SK-N-MC (cell line): Measurements from ENCODE around the gene GMPPA.

ENCODE experiments used
- EZH2 ChIP-seq: fragments of 200-600 bp; sonication (generic); IDR thresholded peaks from one replicate; pipeline ENCODE4 v1.6.1; 2017; ENCODE audit warnings: antibody characterized with exemption
- FOXP2 ChIP-seq: optimal IDR thresholded peaks from 2 replicates; pipeline ENCODE3; 2011; ENCODE audit warnings: mild to moderate bottlenecking, moderate library complexity; ENCODE audit not compliant: insufficient read depth; ENCODE audit errors: extremely low read length, control extremely low read depth
- POLR2AphosphoS5 ChIP-seq: IDR thresholded peaks from 2 replicates; pipeline ENCODE4 v1.6.1; 2012; ENCODE audit warnings: mild to moderate bottlenecking, low read depth, low read length, borderline replicate concordance

GRCh38 chr2:219521066-219521880 lies 22.6 kb downstream of the GMPPA start:
- TF ChIP-seq EZH2 (no peak), POLR2AphosphoS5 (no peak), FOXP2 (no peak)
